ENCODE results near the gene LINC00237. TPM values are rescaled to one million over a fixed set of nuclear protein-coding genes. Genes with fewer than 3 reads are reported as not detected.

LINC00237 gene
- total and polyA plus RNA-seq, 10 donors: 0.05 TPM; not detected in 9

GRCh38 chr20:21149344-21149743, 43.2 kb upstream of the LINC00237 start:
- intact Hi-C loops (cut with DNase I; ENCODE audit: low total_unique reads): no loop called here
- Histone ChIP-seq H3K4me3 (no peak overlapping the region), H3K9me3 (no peaks in the 10 kb centered on the region), H3K27ac (no peak overlapping the region), H3K27me3 (replicated peaks in 1 of 7) (no peaks in the 10 kb centered on the region), H3K36me3 (peaks cover 0 to 47% (median 5%) of the 10 kb centered on the region in 6 donors), H3K4me1 (no peaks in the 10 kb centered on the region)
- TF ChIP-seq POLR2AphosphoS5 (IDR thresholded peaks at IDR 0.05): no peak
- TF ChIP-seq POLR2A (IDR thresholded peaks at IDR 0.05): no peak
- TF ChIP-seq CTCF (IDR thresholded peaks at IDR 0.05 in 8 of 11, conservative IDR thresholded peaks at IDR 0.05 in 3 of 11): no peak
- DNase-seq: no peak
- WGBS, 5 donors: 88 to 96% (median 91%) methylated on average over 9 of the region's 9 CpGs

- peaks cover 0 to 50% (median 5%) of the 10 kb centered on the region in 6 donors for H3K36me3 ChIP-seq
- H3K4me1 ChIP-seq: no peaks in the 10 kb centered on the region
- WGBS, 5 donors: 38 to 75% (median 57%) methylated on average over 1 of the region's 1 CpG
- H3K27ac ChIP-seq: no peak overlapping the region
- no peak overlapping the region for H3K4me3 ChIP-seq
- TF ChIP-seq POLR2AphosphoS5 (IDR thresholded peaks at IDR 0.05): no peak
- DNase-seq: no peak
- no peaks in the 10 kb centered on the region for H3K9me3 ChIP-seq
- H3K27me3 ChIP-seq (replicated peaks in 1 of 7): no peaks in the 10 kb centered on the region
- intact Hi-C loops (cut with DNase I; ENCODE audit: low total_unique reads): no loop called here
Measured at GRCh38 chr20:21147593-21147992, 41.4 kb upstream of the LINC00237 start.

- H3K4me1 ChIP-seq: no peaks in the 10 kb centered on the region
- H3K36me3 ChIP-seq: peaks cover 0 to 57% (median 5%) of the 10 kb centered on the region in 6 donors
- intact Hi-C loops (cut with DNase I; ENCODE audit: low total_unique reads): no loop called here
- no peak for DNase-seq
- H3K27ac ChIP-seq: no peak overlapping the region
- H3K9me3 ChIP-seq: no peaks in the 10 kb centered on the region
- WGBS, 5 donors: 89 to 96% (median 90%) methylated on average over 4 of the region's 4 CpGs
- TF ChIP-seq POLR2A (IDR thresholded peaks at IDR 0.05) (no peak), POLR2AphosphoS5 (IDR thresholded peaks at IDR 0.05) (no peak), CTCF (IDR thresholded peaks at IDR 0.05 in 8 of 11, conservative IDR thresholded peaks at IDR 0.05 in 3 of 11) (no peak)
- no peaks in the 10 kb centered on the region for H3K27me3 ChIP-seq (replicated peaks in 1 of 7)
- no peak overlapping the region for H3K4me3 ChIP-seq
Measured at GRCh38 chr20:21146215-21146614, 40.1 kb upstream of the LINC00237 start.

- no peaks in the 10 kb centered on the region for H3K27me3 ChIP-seq (replicated peaks in 1 of 7)
- no peaks in the 10 kb centered on the region for H3K9me3 ChIP-seq
- peaks cover 0 to 58% (median 5%) of the 10 kb centered on the region in 6 donors for H3K36me3 ChIP-seq
- H3K27ac ChIP-seq: no peak overlapping the region
- TF ChIP-seq CTCF (IDR thresholded peaks at IDR 0.05 in 8 of 11, conservative IDR thresholded peaks at IDR 0.05 in 3 of 11) (no peak), POLR2A (IDR thresholded peaks at IDR 0.05) (no peak), POLR2AphosphoS5 (IDR thresholded peaks at IDR 0.05) (no peak)
- H3K4me3 ChIP-seq: no peak overlapping the region
- 84 to 91% (median 89%) methylated on average over 3 of the region's 3 CpGs for WGBS, 5 donors
- intact Hi-C loops (cut with DNase I; ENCODE audit: low total_unique reads): no loop called here
- no peak for DNase-seq
- H3K4me1 ChIP-seq: no peaks in the 10 kb centered on the region
Measured at GRCh38 chr20:21145424-21145823, 39.3 kb upstream of the LINC00237 start.
